Adrenal gland (tissue), 12 donors: ENCODE measurements around the gene SAPCD1. TPM values are rescaled to one million over a fixed set of nuclear protein-coding genes. Genes with fewer than 3 reads are reported as not detected.
"Not testable (repeated sequence)": the region's sequence is repeated elsewhere in the genome, so short reads cannot be mapped to it uniquely, and the experiment has no call there.

Source experiments
- DNase-seq, 7 donors: peaks; one replicate each; pipeline ENCODE4 v3.0.0-alpha.2; 2019 to 2020
- H3K27ac ChIP-seq, 5 donors: fragments of 200-600 bp; sonication (generic) in 4 of 5; 1 replicate in 3 of 5; 2 replicates in 2 of 5; pipeline versions ENCODE4 v1.5.1 to v1.8.0; 2016 to 2020; ENCODE audit warnings: mild to moderate bottlenecking in 1 of 5
- H3K27me3 ChIP-seq: fragments of 200-600 bp; 2 replicates; pipeline ENCODE4 v1.8.0; 2021
- H3K36me3 ChIP-seq, 2 donors: fragments of 200-600 bp; replicated peaks in 1 of 2; 1 replicate in 1 of 2; 2 replicates in 1 of 2; pipeline versions ENCODE4 v1.5.1 to v1.8.0; 2018 to 2022
- H3K4me1 ChIP-seq, 2 donors: fragments of 200-600 bp; replicated peaks in 1 of 2; 1 replicate in 1 of 2; 2 replicates in 1 of 2; pipeline versions ENCODE4 v1.5.1 to v1.8.0; 2018 to 2021
- H3K4me3 ChIP-seq, 4 donors: fragments of 200-600 bp; sonication (generic) in 3 of 4; one replicate each; pipeline ENCODE4 v1.5.1; 2016 to 2018
- H3K9me3 ChIP-seq, 3 donors: fragments of 200-600 bp; sonication (generic) in 1 of 3; replicated peaks in 1 of 3; 1 replicate in 2 of 3; 2 replicates in 1 of 3; pipeline versions ENCODE4 v1.5.1 to v1.8.0; 2016 to 2021
- CTCF ChIP-seq, 6 experiments: fragments of 450-650 bp in 4 of 6; fragments of 200-600 bp in 2 of 6; sonication (generic) in 1 of 6; IDR thresholded peaks; 1 replicate in 5 of 6; 2 replicates in 1 of 6; pipeline versions ENCODE4 v1.5.1 to v1.8.0; 2016 to 2021; ENCODE audit warnings: antibody characterized with exemption in 6 of 6, mild to moderate bottlenecking in 2 of 6, moderate library complexity in 1 of 6
- POLR2A ChIP-seq, 2 donors: fragments of 450-650 bp; IDR thresholded peaks; one replicate each; pipeline ENCODE4 v1.6.1; 2017; ENCODE audit warnings: antibody characterized with exemption in 2 of 2, mild to moderate bottlenecking in 2 of 2, moderate library complexity in 1 of 2
- WGBS, 4 donors: extraction: QIAGEN DNeasy Blood & Tissue Kit in 2 of 4; methylation state at CpG; one replicate each; pipeline versions ENCODE4 v1.1.5 to v1.1.7; 2013 to 2017; 5-methylcytosine and 5-hydroxymethylcytosine counted together
- intact Hi-C, 2 donors: fragments of 100-400 bp; cut with DNase I; formaldehyde crosslinking; loops; one replicate each; pipeline versions ENCODE4 v1.14.1 to v1.15.0; 2022 to 2023
- polyA plus RNA-seq, 3 donors: library from polyadenylated mRNA; stranded (reverse); fragments of 200-250 nt in 2 of 3; fragments of 350-450 nt in 1 of 3; fragmentation: Illumina TruSeq in 1 of 3; extraction: RNeasy Lipid Tissue Mini Kit (QIAGEN cat#74804) in 1 of 3; gene quantifications; one replicate each; pipeline ENCODE4 v1.2.3, GENCODE V29; 2013 to 2014
- total RNA-seq, 9 donors: library from RNA; depleted of rRNA in 4 of 9; stranded (reverse); fragments of >200 nt in 4 of 9; fragments of 120-200 nt in 1 of 9; fragmentation: NEBNext Ultra II Directional in 1 of 9; extraction: Animal tissue kit (Norgen Biotek cat#: 25700) in 1 of 9; gene quantifications; one replicate each; pipeline versions ENCODE4 v1.1.0 to v1.2.4, GENCODE V29; 2013 to 2023
- donor health status: healthy with polysubstance abuse.
- donor health status: Bipolar disorder and iron deficiency.
- donor health status: DM: yes; HTN: yes; CAD: no.
- donor health status: DM: no; HTN: no; CAD: no.
- donor health status: DM: no; HTN: no; CAD: no.
- donor health status: DM: yes; HTN: yes; CAD: no.

Gene SAPCD1
- total and polyA plus RNA-seq, 12 donors = 0.46 to 17.2 (median 0.96) TPM; not detected in 5

GRCh38 chr6:31791324-31792089, 29.1 kb downstream of the SAPCD1 start:
- Histone ChIP-seq H3K36me3 (peaks cover 0 to 25% of the 10 kb centered on the region in 2 donors), H3K9me3 (no peaks in the 10 kb centered on the region), H3K27me3 (no peaks in the 10 kb centered on the region), H3K4me1 (peaks cover 13 to 23% of the 10 kb centered on the region in 2 donors), H3K27ac (no peak overlapping the region), H3K4me3 (no peak overlapping the region)
- intact Hi-C loops = no loop called here
- DNase-seq = peak in 4 of 7 donors; percentile 40 to 76 (median 60)
- 72 to 80% (median 76%) methylated on average over 12 of the region's 12 CpGs for WGBS, 4 donors
- TF ChIP-seq CTCF (IDR thresholded peaks at IDR 0.05) = peak in 5 of 6 experiments; percentile 29 to 56 (median 46)
- TF ChIP-seq POLR2A (IDR thresholded peaks at IDR 0.05) = no peak

GRCh38 chr6:31792090-31792374, 29.6 kb downstream of the SAPCD1 start:
- intact Hi-C loops = no loop called here
- no peak for DNase-seq
- no peaks in the 10 kb centered on the region for H3K9me3 ChIP-seq
- H3K36me3 ChIP-seq = peaks cover 0 to 23% of the 10 kb centered on the region in 2 donors
- H3K4me3 ChIP-seq = no peak overlapping the region
- WGBS, 4 donors = 83 to 95% (median 83%) methylated on average over 3 of the region's 3 CpGs
- H3K27ac ChIP-seq = peak overlapping the region in 1 of 5 donors; percentile 97
- H3K4me1 ChIP-seq = peaks cover 13 to 23% of the 10 kb centered on the region in 2 donors
- H3K27me3 ChIP-seq = no peaks in the 10 kb centered on the region
- TF ChIP-seq POLR2A (IDR thresholded peaks at IDR 0.05) (no peak), CTCF (IDR thresholded peaks at IDR 0.05) (no peak)

GRCh38 chr6:31792761-31793171, 30.3 kb downstream of the SAPCD1 start:
- intact Hi-C loops = no loop called here
- 39 to 54% (median 48%) methylated on average over 8 to 12 of the region's 12 CpGs for WGBS, 4 donors
- H3K9me3 ChIP-seq = no peaks in the 10 kb centered on the region
- TF ChIP-seq CTCF (IDR thresholded peaks at IDR 0.05) (peak in 1 of 6 experiments; percentile 3), POLR2A (IDR thresholded peaks at IDR 0.05) (peak in 1 of 2 donors; percentile 43)
- H3K27ac ChIP-seq = peak overlapping the region in 3 of 5 donors; percentile 66 to 97 (median 79)
- H3K4me3 ChIP-seq = no peak overlapping the region
- H3K27me3 ChIP-seq = no peaks in the 10 kb centered on the region
- H3K36me3 ChIP-seq = peaks cover 0 to 18% of the 10 kb centered on the region in 2 donors
- H3K4me1 ChIP-seq = peaks cover 13 to 23% of the 10 kb centered on the region in 2 donors
- peak in 6 of 7 donors; percentile 54 to 82 (median 65) for DNase-seq

- WGBS, 4 donors = 91 to 96% (median 93%) methylated on average over 6 of the region's 6 CpGs
- Histone ChIP-seq H3K36me3 (peaks cover 0 to 18% of the 10 kb centered on the region in 2 donors), H3K4me1 (peaks cover 13 to 23% of the 10 kb centered on the region in 2 donors), H3K27ac (peak overlapping the region in 2 of 5 donors; percentile 97 to 100)
- H3K9me3 ChIP-seq, H3K4me3 ChIP-seq, H3K27me3 ChIP-seq, DNase-seq, intact Hi-C loops: not testable (repeated sequence)
Measured at GRCh38 chr6:31793927-31794245, 31.4 kb downstream of the SAPCD1 start.
